ENCODE results near the gene NOS1AP.
A peak's percentile ranks its signal among the peaks of the same experiment; 100 is the strongest.
"Not testable (repeated sequence)": the region's sequence is repeated elsewhere in the genome, so short reads cannot be mapped to it uniquely, and the experiment has no call there.

The NOS1AP gene

DNA sequence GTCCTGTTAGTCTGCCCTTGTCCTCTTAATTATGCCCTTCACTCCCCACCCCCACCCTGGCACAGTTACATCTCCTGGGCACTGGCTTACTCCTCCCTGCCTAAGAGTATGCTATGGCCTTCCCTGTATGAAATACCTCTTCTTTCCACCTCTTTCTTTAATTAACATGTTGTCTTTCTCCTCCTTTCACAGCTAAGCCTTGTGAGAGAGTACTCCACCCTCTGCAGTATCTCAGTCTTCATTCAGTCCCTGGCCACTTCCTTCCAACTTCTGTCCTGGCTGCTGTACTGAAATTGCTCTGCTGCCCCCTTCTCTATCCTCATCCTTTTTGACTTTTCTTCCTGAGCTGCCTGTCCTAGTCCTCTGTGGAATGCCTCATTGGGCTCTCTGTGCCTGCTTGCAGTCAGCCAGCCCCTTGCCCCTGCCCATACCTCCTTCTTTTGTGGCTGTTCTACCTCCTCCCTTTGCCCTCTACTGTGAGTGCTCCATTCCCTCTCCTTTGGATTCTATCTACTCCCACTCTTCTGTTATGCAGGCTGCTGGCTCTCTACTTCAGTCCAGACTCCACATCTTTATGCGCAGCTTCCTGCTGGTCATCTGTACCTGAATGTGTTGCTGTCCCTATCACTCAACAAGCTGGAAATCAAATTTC is 8.3 kb downstream of the NOS1AP start:
- no peak for DNase-seq (ENCODE audit: low spot score)
- Histone ChIP-seq H3K4me3 (no peak overlapping the region), H3K27ac (no peak overlapping the region)
- TF ChIP-seq, protein P1, sequence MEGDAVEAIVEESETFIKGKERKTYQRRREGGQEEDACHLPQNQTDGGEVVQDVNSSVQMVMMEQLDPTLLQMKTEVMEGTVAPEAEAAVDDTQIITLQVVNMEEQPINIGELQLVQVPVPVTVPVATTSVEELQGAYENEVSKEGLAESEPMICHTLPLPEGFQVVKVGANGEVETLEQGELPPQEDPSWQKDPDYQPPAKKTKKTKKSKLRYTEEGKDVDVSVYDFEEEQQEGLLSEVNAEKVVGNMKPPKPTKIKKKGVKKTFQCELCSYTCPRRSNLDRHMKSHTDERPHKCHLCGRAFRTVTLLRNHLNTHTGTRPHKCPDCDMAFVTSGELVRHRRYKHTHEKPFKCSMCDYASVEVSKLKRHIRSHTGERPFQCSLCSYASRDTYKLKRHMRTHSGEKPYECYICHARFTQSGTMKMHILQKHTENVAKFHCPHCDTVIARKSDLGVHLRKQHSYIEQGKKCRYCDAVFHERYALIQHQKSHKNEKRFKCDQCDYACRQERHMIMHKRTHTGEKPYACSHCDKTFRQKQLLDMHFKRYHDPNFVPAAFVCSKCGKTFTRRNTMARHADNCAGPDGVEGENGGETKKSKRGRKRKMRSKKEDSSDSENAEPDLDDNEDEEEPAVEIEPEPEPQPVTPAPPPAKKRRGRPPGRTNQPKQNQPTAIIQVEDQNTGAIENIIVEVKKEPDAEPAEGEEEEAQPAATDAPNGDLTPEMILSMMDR (IDR thresholded peaks at IDR 0.05): no peak

- DNase-seq (ENCODE audit: low spot score): no peak
- TF ChIP-seq, protein P1 (IDR thresholded peaks at IDR 0.05): no peak
- H3K27ac ChIP-seq: no peak overlapping the region
- no peak overlapping the region for H3K4me3 ChIP-seq
Observed at GRCh38 chr1:162079030-162079429, 9.5 kb downstream of the NOS1AP start.

DNA sequence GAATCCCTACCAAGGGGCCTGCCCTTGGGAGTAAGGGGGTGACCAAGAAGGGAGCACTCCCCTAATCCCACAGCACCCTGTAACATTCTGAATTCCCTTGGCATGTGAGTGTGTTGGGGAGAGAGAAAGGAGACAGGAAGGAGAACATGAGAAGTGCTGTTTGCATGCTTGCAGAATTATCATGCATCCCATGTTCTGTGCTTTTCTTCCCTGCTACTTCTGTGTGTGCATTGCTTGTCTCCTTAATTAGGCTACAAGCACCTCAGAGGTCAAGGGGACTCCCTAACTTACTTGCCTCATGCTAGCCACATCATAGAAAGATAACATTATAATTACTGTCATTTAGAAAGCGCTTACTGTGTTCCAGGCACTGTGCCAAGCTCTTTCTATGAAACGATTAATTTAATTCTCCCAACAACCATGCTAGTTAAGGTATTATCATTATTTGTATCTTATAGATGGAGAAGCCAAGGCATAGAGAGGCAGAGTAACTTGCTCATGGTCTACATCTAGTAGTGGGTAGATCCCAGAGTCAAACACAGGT is 11.1 kb downstream of the NOS1AP start:
- Histone ChIP-seq H3K4me3 (no peak overlapping the region), H3K27ac (peak overlapping the region in 1 of 2 donors; percentile 1)
- no peak for DNase-seq (ENCODE audit: low spot score)
- TF ChIP-seq, protein P1 (IDR thresholded peaks at IDR 0.05): no peak

DNA sequence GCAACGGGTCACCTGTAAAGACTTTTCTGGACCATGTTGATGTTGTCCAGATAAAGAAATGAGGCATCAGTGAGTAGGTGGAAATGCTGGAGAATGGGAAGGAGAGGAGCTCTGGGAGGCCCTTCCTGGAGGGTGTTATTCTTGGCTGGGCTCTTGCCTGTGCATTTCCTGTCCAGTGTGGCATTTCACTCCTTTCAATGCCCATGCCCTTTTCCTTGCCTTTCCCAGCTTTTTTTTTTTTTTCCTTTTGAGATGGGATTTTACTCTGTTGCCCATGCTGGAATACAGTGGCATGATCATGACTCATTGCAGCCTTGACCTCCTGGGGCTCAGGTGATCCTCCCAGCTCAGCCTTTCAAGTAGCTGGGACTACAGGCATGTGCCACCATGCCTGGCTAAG is 11.8 kb downstream of the NOS1AP start:
- Histone ChIP-seq H3K4me3 (no peak overlapping the region), H3K27ac (no peak overlapping the region)
- DNase-seq (ENCODE audit: low spot score): no peak
- TF ChIP-seq, protein P1 (IDR thresholded peaks at IDR 0.05): no peak

DNA sequence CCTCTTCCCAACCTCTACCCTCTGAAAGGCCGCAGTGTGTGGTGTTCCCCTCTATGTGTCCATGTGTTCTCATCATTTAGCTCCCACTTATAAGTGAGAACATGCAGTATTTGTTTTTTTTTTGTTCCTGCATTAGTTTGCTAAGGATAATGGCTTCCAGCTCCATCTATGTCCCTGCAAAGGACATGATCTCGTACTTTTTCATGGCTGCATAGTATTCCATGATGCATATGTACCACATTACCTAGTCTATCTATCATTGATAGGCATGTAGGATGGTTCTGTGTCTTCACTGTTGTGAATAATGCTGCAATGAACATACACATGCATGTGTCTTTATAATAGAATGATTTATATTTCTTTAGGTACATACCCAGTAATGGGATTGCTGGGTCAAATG is 12.6 kb downstream of the NOS1AP start:
- not testable (repeated sequence) for H3K4me3 ChIP-seq; H3K27ac ChIP-seq; DNase-seq (ENCODE audit: low spot score)

DNA sequence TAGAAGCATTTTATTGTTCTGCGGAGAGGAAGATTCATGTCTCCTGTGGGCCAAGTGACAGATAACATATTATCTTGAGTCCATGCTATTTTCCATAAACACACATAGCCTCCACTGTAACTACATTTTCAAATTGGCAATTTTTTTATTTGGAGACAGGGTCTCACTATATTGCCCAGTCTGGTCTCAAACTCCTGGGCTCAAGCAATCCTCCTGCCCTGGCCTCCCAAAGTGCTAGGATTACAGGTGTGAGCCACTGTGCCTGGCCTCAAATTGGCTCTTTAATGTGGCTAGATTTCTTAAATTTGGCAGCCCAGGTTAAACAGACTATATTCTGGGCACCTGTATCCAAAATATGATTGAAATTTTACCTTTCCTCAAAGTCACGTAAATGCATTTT is 13.8 kb downstream of the NOS1AP start:
- H3K4me3 ChIP-seq: no peak overlapping the region
- no peak overlapping the region for H3K27ac ChIP-seq
- TF ChIP-seq, protein P1 (IDR thresholded peaks at IDR 0.05): no peak
- DNase-seq (ENCODE audit: low spot score): no peak

- no peak for DNase-seq (ENCODE audit: low spot score)
- H3K4me3 ChIP-seq: no peak overlapping the region
- TF ChIP-seq, protein P1 (IDR thresholded peaks at IDR 0.05): no peak
Observed at GRCh38 chr1:162085991-162086390, 16.5 kb downstream of the NOS1AP start.

More at GRCh38 chr1:162085991-162086390, 16.5 kb downstream of the NOS1AP start:
- H3K27ac ChIP-seq: no peak overlapping the region

All from coronary artery (tissue), 2 donors.